ENCODE results near the gene SGCD. TPM values are rescaled to one million over a fixed set of nuclear protein-coding genes. Genes with fewer than 3 reads are reported as not detected.

Gene SGCD
- total RNA-seq, 1 experiment from 2014 or later, result not detected

DNA sequence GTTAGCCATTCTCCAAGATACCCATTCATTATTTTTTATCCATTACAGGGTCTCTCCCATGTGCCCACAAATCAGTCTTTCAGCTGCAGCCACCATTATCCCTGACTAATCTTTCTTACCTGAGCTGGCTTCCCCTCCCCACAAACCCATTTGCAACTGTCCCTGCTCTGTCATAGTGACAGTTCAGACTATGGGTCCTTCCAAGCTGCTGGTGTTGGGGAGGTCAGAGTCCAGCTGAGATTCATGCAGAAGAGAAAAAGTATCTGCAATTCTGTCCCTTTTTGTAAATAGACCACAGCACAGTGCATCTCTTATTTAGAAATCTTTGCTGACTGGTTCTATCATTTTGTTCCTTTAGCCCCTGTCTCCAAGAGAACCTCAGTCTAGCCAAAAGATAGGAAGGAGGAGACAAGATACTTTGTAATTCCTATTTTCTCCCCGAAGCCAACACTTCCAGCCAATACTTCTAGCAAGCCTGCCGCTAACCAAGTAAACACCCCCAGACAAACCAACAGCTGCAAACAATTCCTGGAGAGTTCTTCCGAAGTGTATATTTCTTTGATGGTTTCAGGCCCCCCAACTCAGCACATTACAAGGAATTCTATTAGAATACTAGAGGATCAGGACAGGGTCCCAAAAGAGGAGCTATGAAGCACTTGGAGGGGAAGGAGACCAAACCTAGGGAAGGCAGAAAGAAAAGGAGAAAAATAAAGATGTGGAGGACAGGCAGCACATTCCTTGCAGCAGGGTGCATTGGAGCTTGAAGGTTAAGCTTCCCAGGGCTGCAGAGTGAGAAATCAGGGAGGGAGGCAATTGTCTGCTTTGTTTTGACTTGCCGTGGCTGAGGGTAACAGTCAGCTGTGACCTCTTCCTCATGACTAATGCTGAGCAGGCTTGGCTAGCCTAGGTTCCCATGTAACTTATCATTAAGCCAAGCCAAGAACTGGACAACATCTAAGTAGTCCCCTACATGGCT is 148.5 kb downstream of the SGCD start:
- no peaks in the 10 kb centered on the region for H3K36me3 ChIP-seq (ENCODE audit: control insufficient read depth in 1 of 2, insufficient read depth in 2 of 2, low read length in 2 of 2)
- no peaks in the 10 kb centered on the region; a peak in 1 of 4 replicates for H3K9me3 ChIP-seq (ENCODE audit: control insufficient read depth in 1 of 2, insufficient read depth in 1 of 2, low read depth in 1 of 2, low read length in 2 of 2)
- H3K4me3 ChIP-seq (replicated peaks in 1 of 2; ENCODE audit: low read depth in 1 of 2, low read length in 2 of 2), result no peak overlapping the region
- RAD21 ChIA-PET (ENCODE audit: low non-redundant PET in 1 of 2, low total read pairs in 2 of 2, uncharacterized antibody in 2 of 2, unreplicated experiment in 2 of 2), result no interaction called here
- no peak overlapping the region for H2AFZ ChIP-seq (ENCODE audit: low read depth, low read length, poor library complexity, severe bottlenecking)
- DNase-seq (ENCODE audit: low read depth, low spot score) (no peak), ATAC-seq (no peak)
- intact Hi-C loops (cut with micrococcal nuclease), result no loop called here
- H3K4me2 ChIP-seq (ENCODE audit: low read length), result no peak overlapping the region
- no peaks in the 10 kb centered on the region for H3K27me3 ChIP-seq (ENCODE audit: insufficient read depth, low read length)
- POLR2A ChIA-PET, result no interaction called here
- CTCF ChIA-PET, result no interaction called here
- no peaks in the 10 kb centered on the region for H4K20me1 ChIP-seq (ENCODE audit: insufficient read depth)
- H3K9ac ChIP-seq (ENCODE audit: low read length), result no peak overlapping the region
- H3K79me2 ChIP-seq (ENCODE audit: insufficient read depth, low read length), result no peaks in the 10 kb centered on the region
- H3K4me1 ChIP-seq (ENCODE audit: control insufficient read depth in 1 of 2, insufficient read depth in 2 of 2, low read length in 2 of 2), result no peaks in the 10 kb centered on the region
- H3K27ac ChIP-seq (ENCODE audit: low read depth, low read length), result no peak overlapping the region
- H3K9me2 ChIP-seq (ENCODE audit: insufficient read depth), result no peaks in the 10 kb centered on the region
- BruUV-seq (replicated peaks), result no TSS peak
- TF ChIP-seq, protein P1, sequence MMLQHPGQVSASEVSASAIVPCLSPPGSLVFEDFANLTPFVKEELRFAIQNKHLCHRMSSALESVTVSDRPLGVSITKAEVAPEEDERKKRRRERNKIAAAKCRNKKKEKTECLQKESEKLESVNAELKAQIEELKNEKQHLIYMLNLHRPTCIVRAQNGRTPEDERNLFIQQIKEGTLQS (IDR thresholded peaks at IDR 0.05), result no peak
- TF ChIP-seq CEBPB (IDR thresholded peaks at IDR 0.05; ENCODE audit: low read depth) (no peak), EGR1 (IDR thresholded peaks at IDR 0.05; ENCODE audit: low read depth) (no peak), ZFX (IDR thresholded peaks at IDR 0.05) (no peak), POLR2A (IDR thresholded peaks at IDR 0.05; ENCODE audit: borderline replicate concordance, extremely low read depth, insufficient read depth, insufficient read length) (no peak), SRF (IDR thresholded peaks at IDR 0.05; ENCODE audit: low read depth) (no peak), ZNF274 (IDR thresholded peaks at IDR 0.05; ENCODE audit: low read depth, low read length) (no peak), YY1 (IDR thresholded peaks at IDR 0.05; ENCODE audit: extremely low read depth, insufficient replicate concordance, low read depth, low read length) (no peak), SIN3A (IDR thresholded peaks at IDR 0.05; ENCODE audit: low read depth) (no peak), JUND (IDR thresholded peaks at IDR 0.05) (no peak), ELF1 (IDR thresholded peaks at IDR 0.05; ENCODE audit: borderline replicate concordance, low read depth) (no peak), POLR2AphosphoS5 (IDR thresholded peaks at IDR 0.05; ENCODE audit: low read depth, low read length) (no peak), CBX3 (IDR thresholded peaks at IDR 0.05; ENCODE audit: low read depth) (no peak), EZH2 (IDR thresholded peaks at IDR 0.05) (no peak), TCF7L2 (IDR thresholded peaks at IDR 0.05; ENCODE audit: borderline replicate concordance, extremely low read depth, insufficient read depth, insufficient read length) (no peak)
- TF ChIP-seq, protein P2, sequence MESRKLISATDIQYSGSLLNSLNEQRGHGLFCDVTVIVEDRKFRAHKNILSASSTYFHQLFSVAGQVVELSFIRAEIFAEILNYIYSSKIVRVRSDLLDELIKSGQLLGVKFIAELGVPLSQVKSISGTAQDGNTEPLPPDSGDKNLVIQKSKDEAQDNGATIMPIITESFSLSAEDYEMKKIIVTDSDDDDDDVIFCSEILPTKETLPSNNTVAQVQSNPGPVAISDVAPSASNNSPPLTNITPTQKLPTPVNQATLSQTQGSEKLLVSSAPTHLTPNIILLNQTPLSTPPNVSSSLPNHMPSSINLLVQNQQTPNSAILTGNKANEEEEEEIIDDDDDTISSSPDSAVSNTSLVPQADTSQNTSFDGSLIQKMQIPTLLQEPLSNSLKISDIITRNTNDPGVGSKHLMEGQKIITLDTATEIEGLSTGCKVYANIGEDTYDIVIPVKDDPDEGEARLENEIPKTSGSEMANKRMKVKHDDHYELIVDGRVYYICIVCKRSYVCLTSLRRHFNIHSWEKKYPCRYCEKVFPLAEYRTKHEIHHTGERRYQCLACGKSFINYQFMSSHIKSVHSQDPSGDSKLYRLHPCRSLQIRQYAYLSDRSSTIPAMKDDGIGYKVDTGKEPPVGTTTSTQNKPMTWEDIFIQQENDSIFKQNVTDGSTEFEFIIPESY (IDR thresholded peaks at IDR 0.05; ENCODE audit: extremely low read depth, insufficient replicate concordance, low read length), result no peak
- TF ChIP-seq, protein P3, sequence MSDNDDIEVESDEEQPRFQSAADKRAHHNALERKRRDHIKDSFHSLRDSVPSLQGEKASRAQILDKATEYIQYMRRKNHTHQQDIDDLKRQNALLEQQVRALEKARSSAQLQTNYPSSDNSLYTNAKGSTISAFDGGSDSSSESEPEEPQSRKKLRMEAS (IDR thresholded peaks at IDR 0.05), result no peak
- TF ChIP-seq, protein P4, sequence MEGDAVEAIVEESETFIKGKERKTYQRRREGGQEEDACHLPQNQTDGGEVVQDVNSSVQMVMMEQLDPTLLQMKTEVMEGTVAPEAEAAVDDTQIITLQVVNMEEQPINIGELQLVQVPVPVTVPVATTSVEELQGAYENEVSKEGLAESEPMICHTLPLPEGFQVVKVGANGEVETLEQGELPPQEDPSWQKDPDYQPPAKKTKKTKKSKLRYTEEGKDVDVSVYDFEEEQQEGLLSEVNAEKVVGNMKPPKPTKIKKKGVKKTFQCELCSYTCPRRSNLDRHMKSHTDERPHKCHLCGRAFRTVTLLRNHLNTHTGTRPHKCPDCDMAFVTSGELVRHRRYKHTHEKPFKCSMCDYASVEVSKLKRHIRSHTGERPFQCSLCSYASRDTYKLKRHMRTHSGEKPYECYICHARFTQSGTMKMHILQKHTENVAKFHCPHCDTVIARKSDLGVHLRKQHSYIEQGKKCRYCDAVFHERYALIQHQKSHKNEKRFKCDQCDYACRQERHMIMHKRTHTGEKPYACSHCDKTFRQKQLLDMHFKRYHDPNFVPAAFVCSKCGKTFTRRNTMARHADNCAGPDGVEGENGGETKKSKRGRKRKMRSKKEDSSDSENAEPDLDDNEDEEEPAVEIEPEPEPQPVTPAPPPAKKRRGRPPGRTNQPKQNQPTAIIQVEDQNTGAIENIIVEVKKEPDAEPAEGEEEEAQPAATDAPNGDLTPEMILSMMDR (IDR thresholded peaks at IDR 0.05 in 2 of 3, conservative IDR thresholded peaks at IDR 0.05 in 1 of 3; ENCODE audit: borderline replicate concordance in 1 of 3, insufficient read depth in 1 of 3, low read depth in 2 of 3, low read length in 2 of 3), result no peak
- TF ChIP-seq, protein P5, sequence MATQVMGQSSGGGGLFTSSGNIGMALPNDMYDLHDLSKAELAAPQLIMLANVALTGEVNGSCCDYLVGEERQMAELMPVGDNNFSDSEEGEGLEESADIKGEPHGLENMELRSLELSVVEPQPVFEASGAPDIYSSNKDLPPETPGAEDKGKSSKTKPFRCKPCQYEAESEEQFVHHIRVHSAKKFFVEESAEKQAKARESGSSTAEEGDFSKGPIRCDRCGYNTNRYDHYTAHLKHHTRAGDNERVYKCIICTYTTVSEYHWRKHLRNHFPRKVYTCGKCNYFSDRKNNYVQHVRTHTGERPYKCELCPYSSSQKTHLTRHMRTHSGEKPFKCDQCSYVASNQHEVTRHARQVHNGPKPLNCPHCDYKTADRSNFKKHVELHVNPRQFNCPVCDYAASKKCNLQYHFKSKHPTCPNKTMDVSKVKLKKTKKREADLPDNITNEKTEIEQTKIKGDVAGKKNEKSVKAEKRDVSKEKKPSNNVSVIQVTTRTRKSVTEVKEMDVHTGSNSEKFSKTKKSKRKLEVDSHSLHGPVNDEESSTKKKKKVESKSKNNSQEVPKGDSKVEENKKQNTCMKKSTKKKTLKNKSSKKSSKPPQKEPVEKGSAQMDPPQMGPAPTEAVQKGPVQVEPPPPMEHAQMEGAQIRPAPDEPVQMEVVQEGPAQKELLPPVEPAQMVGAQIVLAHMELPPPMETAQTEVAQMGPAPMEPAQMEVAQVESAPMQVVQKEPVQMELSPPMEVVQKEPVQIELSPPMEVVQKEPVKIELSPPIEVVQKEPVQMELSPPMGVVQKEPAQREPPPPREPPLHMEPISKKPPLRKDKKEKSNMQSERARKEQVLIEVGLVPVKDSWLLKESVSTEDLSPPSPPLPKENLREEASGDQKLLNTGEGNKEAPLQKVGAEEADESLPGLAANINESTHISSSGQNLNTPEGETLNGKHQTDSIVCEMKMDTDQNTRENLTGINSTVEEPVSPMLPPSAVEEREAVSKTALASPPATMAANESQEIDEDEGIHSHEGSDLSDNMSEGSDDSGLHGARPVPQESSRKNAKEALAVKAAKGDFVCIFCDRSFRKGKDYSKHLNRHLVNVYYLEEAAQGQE (IDR thresholded peaks at IDR 0.05; ENCODE audit: low read depth), result no peak

Measured in HCT116 (cell line).